Neural crest cell (in vitro differentiated cells): ENCODE data around the gene PNPLA2. TPM values are rescaled to one million over a fixed set of nuclear protein-coding genes. Genes with fewer than 3 reads are reported as not detected.
A peak's percentile ranks its signal among the peaks of the same experiment; 100 is the strongest.

Source experiments
- DNase-seq: peaks from one replicate; pipeline ENCODE4 v3.0.0; 2021; ENCODE audit warnings: low read depth, mixed read lengths, low spot score
- H3K27ac Mint-ChIP-seq: one replicate; pipeline ENCODE4 v1.8.0; 2021; ENCODE audit warnings: mild to moderate bottlenecking, mixed read lengths; ENCODE audit not compliant: unreplicated experiment
- H3K27me3 Mint-ChIP-seq: 2 replicates; pipeline ENCODE4 v1.8.0; 2021; ENCODE audit warnings: low read depth, mild to moderate bottlenecking, mixed read lengths
- H3K36me3 Mint-ChIP-seq: 2 replicates; pipeline ENCODE4 v1.8.0; 2021; ENCODE audit warnings: low read depth, mild to moderate bottlenecking, mixed read lengths
- H3K4me1 Mint-ChIP-seq: 2 replicates; pipeline ENCODE4 v1.8.0; 2021; ENCODE audit warnings: mixed read lengths
- H3K4me3 Mint-ChIP-seq: one replicate; pipeline ENCODE4 v1.8.0; 2021; ENCODE audit warnings: mild to moderate bottlenecking, mixed read lengths
- H3K9me3 Mint-ChIP-seq: 2 replicates; pipeline ENCODE4 v1.8.0; 2021; ENCODE audit warnings: mixed read lengths
- CTCF ChIP-seq: fragments of 200-600 bp; sonication (generic); conservative IDR thresholded peaks from 2 replicates; pipeline ENCODE4 v1.5.0; 2021; ENCODE audit warnings: antibody characterized with exemption, mild to moderate bottlenecking
- total RNA-seq: library from RNA; stranded (reverse); gene quantifications from 2 replicates; pipeline ENCODE4 v1.2.1, GENCODE V29; 2021

Gene PNPLA2
- total RNA-seq, 1 donor from 2014 or later: 34.5 TPM

- H3K4me3 Mint-ChIP-seq: peak overlapping the region; percentile 41
- no peaks in the 10 kb centered on the region for H3K27me3 Mint-ChIP-seq
- H3K4me1 Mint-ChIP-seq: peaks cover 15% of the 10 kb centered on the region
- TF ChIP-seq CTCF: no peak
- DNase-seq: no peak
- H3K36me3 Mint-ChIP-seq: no peaks in the 10 kb centered on the region
- H3K9me3 Mint-ChIP-seq: no peaks in the 10 kb centered on the region
- H3K27ac Mint-ChIP-seq: no peak overlapping the region
Observed at GRCh38 chr11:800473-800872, 18.2 kb upstream of the PNPLA2 start.

- Mint-ChIP-seq H3K4me3 (peak overlapping the region; percentile 57), H3K27me3 (no peaks in the 10 kb centered on the region), H3K9me3 (no peaks in the 10 kb centered on the region), H3K27ac (no peak overlapping the region), H3K4me1 (peaks cover 10% of the 10 kb centered on the region), H3K36me3 (no peaks in the 10 kb centered on the region)
- TF ChIP-seq CTCF: no peak
- no peak for DNase-seq
Observed at GRCh38 chr11:801097-801780, 17.5 kb upstream of the PNPLA2 start.

DNA sequence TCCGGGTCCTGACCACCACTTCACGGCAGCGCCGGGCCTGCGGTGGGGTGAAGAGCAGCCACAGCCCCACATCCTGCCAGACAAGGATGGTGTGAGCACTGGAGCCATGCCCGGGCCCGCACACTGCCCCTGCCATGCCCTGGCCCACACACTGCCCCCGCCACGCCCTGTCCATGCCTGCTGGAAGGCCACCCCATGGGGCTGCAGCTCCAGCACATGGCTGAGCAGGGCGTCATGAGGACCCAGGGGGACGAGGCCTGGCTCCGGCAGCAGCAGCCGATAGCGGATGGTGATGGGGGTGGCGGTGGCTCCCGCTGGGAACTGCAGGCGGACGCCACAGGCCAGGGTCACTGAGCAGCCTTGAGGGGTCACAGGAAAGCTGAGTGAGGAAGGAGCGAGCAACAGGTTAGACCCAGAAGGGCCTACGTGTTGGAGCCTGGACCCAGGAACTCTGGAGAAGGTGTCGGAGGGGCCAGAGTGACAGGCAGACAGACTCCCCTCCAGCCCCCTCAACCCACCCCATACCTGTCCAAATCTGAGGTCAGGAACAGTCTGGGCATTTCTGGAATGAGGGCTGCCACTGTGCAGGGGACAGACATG lies 16.6 kb upstream of the PNPLA2 start:
- no peak overlapping the region for H3K4me3 Mint-ChIP-seq
- TF ChIP-seq CTCF: no peak
- H3K36me3 Mint-ChIP-seq: no peaks in the 10 kb centered on the region
- no peaks in the 10 kb centered on the region for H3K9me3 Mint-ChIP-seq
- H3K27ac Mint-ChIP-seq: no peak overlapping the region
- H3K4me1 Mint-ChIP-seq: peaks cover 3% of the 10 kb centered on the region
- DNase-seq: no peak
- H3K27me3 Mint-ChIP-seq: no peaks in the 10 kb centered on the region

GRCh38 chr11:802693-803466 lies 15.8 kb upstream of the PNPLA2 start:
- Mint-ChIP-seq H3K36me3 (no peaks in the 10 kb centered on the region), H3K4me3 (peak overlapping the region; percentile 38), H3K4me1 (peaks cover 3% of the 10 kb centered on the region), H3K9me3 (no peaks in the 10 kb centered on the region), H3K27me3 (no peaks in the 10 kb centered on the region), H3K27ac (no peak overlapping the region)
- no peak for DNase-seq
- no peak for TF ChIP-seq CTCF

- TF ChIP-seq CTCF: no peak
- Mint-ChIP-seq H3K4me1 (peaks cover 5% of the 10 kb centered on the region), H3K9me3 (no peaks in the 10 kb centered on the region), H3K27me3 (no peaks in the 10 kb centered on the region), H3K4me3 (no peak overlapping the region), H3K27ac (no peak overlapping the region), H3K36me3 (no peaks in the 10 kb centered on the region)
- DNase-seq: no peak
Observed at GRCh38 chr11:803467-803742, 15.3 kb upstream of the PNPLA2 start.
